IMR-90 (cell line): ENCODE results near the gene DAPL1. TPM values are rescaled to one million over a fixed set of nuclear protein-coding genes. Genes with fewer than 3 reads are reported as not detected.
A peak's percentile ranks its signal among the peaks of the same experiment; 100 is the strongest.

Source experiments
- ATAC-seq: fragments of 200-7000 bp; cut with Tn5 transposase; 2 replicates; pipeline ENCODE4 v1.9.1; 2020; ENCODE audit warnings: low read depth, mild to moderate bottlenecking, moderate library complexity
- BruUV-seq: library from RNA; stranded (reverse); fragments of 400-500 nt; replicated peaks from 2 replicates; lab custom pipeline; 2021; lab: Mats Ljungman, UMichigan
- CTCF ChIA-PET: fragments of 300-600 bp; formaldehyde crosslinking; extraction: SDS; loops from one replicate; lab custom pipeline; 2021; ENCODE audit warnings: antibody characterized with exemption; lab: Yijun Ruan, JAX
- POLR2A ChIA-PET: fragments of 300-600 bp; sonication (Branson Sonifier 250); formaldehyde crosslinking; loops from one replicate; lab custom pipeline; 2022; ENCODE audit warnings: antibody characterized with exemption; ENCODE audit not compliant: unreplicated experiment; lab: Charles Lee
- DNase-seq: peaks from one replicate; pipeline ENCODE4 v3.0.0; 2013
- H2AFZ ChIP-seq: replicated peaks from 2 replicates; pipeline ENCODE3; 2013; ENCODE audit warnings: low read length, mild to moderate bottlenecking; ENCODE audit not compliant: poor library complexity
- H2AK5ac ChIP-seq: 2 replicates; pipeline ENCODE4 v1.6.1; 2013; ENCODE audit warnings: low read depth, low read length, inconsistent platforms
- H2AK9ac ChIP-seq: replicated peaks from 2 replicates; pipeline ENCODE3; 2013; ENCODE audit warnings: mild to moderate bottlenecking, low read depth, low read length, moderate library complexity; ENCODE audit not compliant: poor library complexity
- H2BK120ac ChIP-seq: 2 replicates; pipeline ENCODE4 v1.6.1; 2013; ENCODE audit warnings: low read depth, low read length, inconsistent platforms
- H2BK15ac ChIP-seq: 3 replicates; pipeline ENCODE4 v1.6.1; 2013; ENCODE audit warnings: low read depth, low read length, inconsistent platforms
- H2BK20ac ChIP-seq: 2 replicates; pipeline ENCODE4 v1.6.1; 2013; ENCODE audit warnings: low read depth, mild to moderate bottlenecking, inconsistent platforms, low read length, moderate library complexity
- H2BK5ac ChIP-seq: 2 replicates; pipeline ENCODE4 v1.6.1; 2013; ENCODE audit warnings: mild to moderate bottlenecking, low read depth, low read length, inconsistent platforms; ENCODE audit not compliant: poor library complexity, severe bottlenecking
- H3K14ac ChIP-seq: replicated peaks from 2 replicates; pipeline ENCODE4 v1.6.1; 2013; ENCODE audit warnings: low read depth, low read length, inconsistent platforms
- H3K18ac ChIP-seq: 2 replicates; pipeline ENCODE4 v1.6.1; 2013; ENCODE audit warnings: low read depth, low read length, control low read depth
- H3K23ac ChIP-seq: 2 replicates; pipeline ENCODE4 v1.6.1; 2013; ENCODE audit warnings: low read depth, low read length, inconsistent platforms
- H3K27ac ChIP-seq: 2 replicates; pipeline ENCODE4 v1.5.1; 2013; ENCODE audit warnings: mild to moderate bottlenecking, control low read depth, low read length; ENCODE audit not compliant: insufficient read depth
- H3K27me3 ChIP-seq: 2 replicates; pipeline ENCODE4 v1.6.1; 2013; ENCODE audit warnings: low read length; ENCODE audit not compliant: control insufficient read depth, insufficient read depth
- H3K36me3 ChIP-seq: 2 replicates; pipeline ENCODE4 v1.6.1; 2013; ENCODE audit warnings: low read length, mixed read lengths; ENCODE audit not compliant: control insufficient read depth, insufficient read depth
- H3K4ac ChIP-seq: 2 replicates; pipeline ENCODE4 v1.6.1; 2013; ENCODE audit warnings: low read depth, low read length, inconsistent platforms
- H3K4me1 ChIP-seq: 2 replicates; pipeline ENCODE4 v1.6.1; 2013; ENCODE audit warnings: low read length, mixed read lengths; ENCODE audit not compliant: control insufficient read depth, insufficient read depth
- H3K4me2 ChIP-seq: 2 replicates; pipeline ENCODE4 v1.6.1; 2013; ENCODE audit warnings: low read depth, mild to moderate bottlenecking, control low read depth, low read length, moderate library complexity
- H3K4me3 ChIP-seq: 2 replicates; pipeline ENCODE4 v1.5.1; 2013; ENCODE audit warnings: low read depth, mild to moderate bottlenecking, control low read depth, low read length, moderate library complexity; ENCODE audit not compliant: insufficient read depth
- H3K56ac ChIP-seq: 2 replicates; pipeline ENCODE4 v1.6.1; 2013; ENCODE audit warnings: low read length, inconsistent platforms; ENCODE audit not compliant: insufficient read depth; ENCODE audit errors: extremely low read depth
- H3K79me1 ChIP-seq, 2 experiments: 2 replicates each; pipeline ENCODE4 v1.6.1; 2013; ENCODE audit warnings: low read length in 2 of 2, inconsistent platforms in 1 of 2, low read depth in 1 of 2
- H3K9ac ChIP-seq: 2 replicates; pipeline ENCODE4 v1.6.1; 2013; ENCODE audit warnings: low read depth, low read length, control low read depth
- H3K9me1 ChIP-seq: 2 replicates; pipeline ENCODE4 v1.6.1; 2013; ENCODE audit warnings: low read length, inconsistent platforms; ENCODE audit not compliant: insufficient read depth
- H3K9me3 ChIP-seq: 2 replicates; pipeline ENCODE4 v1.6.1; 2013; ENCODE audit warnings: low read length; ENCODE audit not compliant: control insufficient read depth, insufficient read depth
- H4K20me1 ChIP-seq: 2 replicates; pipeline ENCODE4 v1.6.1; 2013; ENCODE audit warnings: low read length, inconsistent platforms; ENCODE audit not compliant: insufficient read depth
- H4K5ac ChIP-seq: 2 replicates; pipeline ENCODE4 v1.6.1; 2013; ENCODE audit warnings: mild to moderate bottlenecking, low read depth, low read length, control low read depth
- H4K8ac ChIP-seq, 2 experiments: 2 replicates each; pipeline ENCODE4 v1.6.1; 2013; ENCODE audit warnings: low read depth in 2 of 2, low read length in 2 of 2, control low read depth in 1 of 2, inconsistent platforms in 1 of 2
- H4K91ac ChIP-seq: 2 replicates; pipeline ENCODE4 v1.6.1; 2013; ENCODE audit warnings: low read depth, low read length, inconsistent platforms; ENCODE audit not compliant: insufficient read depth
- BHLHE40 ChIP-seq: fragments of 150-350 bp; IDR thresholded peaks from 2 replicates; pipeline ENCODE4 v1.6.1; 2016; ENCODE audit warnings: mild to moderate bottlenecking, low read depth, low read length
- CEBPB ChIP-seq: IDR thresholded peaks from 2 replicates; pipeline ENCODE4 v1.6.1; 2012; ENCODE audit warnings: low read depth, low read length, improper control_type of control experiment
- CHD1 ChIP-seq: IDR thresholded peaks from 2 replicates; pipeline ENCODE4 v1.6.1; 2012; ENCODE audit warnings: low read depth, low read length, improper control_type of control experiment
- FOS ChIP-seq: fragments of 150-350 bp; IDR thresholded peaks from 2 replicates; pipeline ENCODE4 v1.6.1; 2016; ENCODE audit warnings: low read depth, low read length
- MAFK ChIP-seq: IDR thresholded peaks from 2 replicates; pipeline ENCODE4 v1.6.1; 2012; ENCODE audit warnings: low read depth, low read length, improper control_type of control experiment
- MAZ ChIP-seq: IDR thresholded peaks from 2 replicates; pipeline ENCODE4 v1.6.1; 2012; ENCODE audit warnings: low read depth, mild to moderate bottlenecking, low read length, improper control_type of control experiment, moderate library complexity, borderline replicate concordance
- MXI1 ChIP-seq: IDR thresholded peaks from 2 replicates; pipeline ENCODE4 v1.6.1; 2012; ENCODE audit warnings: low read depth, mild to moderate bottlenecking, low read length, moderate library complexity, borderline replicate concordance
- NFE2L2 ChIP-seq: fragments of 150-350 bp; IDR thresholded peaks from 2 replicates; pipeline ENCODE4 v1.6.1; 2016; ENCODE audit warnings: low read depth, mild to moderate bottlenecking, low read length
- POLR2A ChIP-seq: IDR thresholded peaks from 2 replicates; pipeline ENCODE4 v1.6.1; 2012; ENCODE audit warnings: mild to moderate bottlenecking, low read depth, low read length
- RAD21 ChIP-seq: IDR thresholded peaks from 2 replicates; pipeline ENCODE4 v1.6.1; 2012; ENCODE audit warnings: low read length, improper control_type of control experiment
- RCOR1 ChIP-seq: IDR thresholded peaks from 2 replicates; pipeline ENCODE4 v1.6.1; 2012; ENCODE audit warnings: mild to moderate bottlenecking, low read length, improper control_type of control experiment; ENCODE audit not compliant: insufficient replicate concordance
- RFX5 ChIP-seq: IDR thresholded peaks from 2 replicates; pipeline ENCODE4 v1.8.0; 2012; ENCODE audit warnings: low read depth, mild to moderate bottlenecking, low read length, moderate library complexity
- SMC3 ChIP-seq: fragments of 150-350 bp; IDR thresholded peaks from 2 replicates; pipeline ENCODE4 v1.6.1; 2016; ENCODE audit warnings: low read depth, mild to moderate bottlenecking, antibody characterized with exemption, low read length, moderate library complexity
- WGBS, 2 experiments: methylation state at CpG; one replicate each; pipeline versions ENCODE4 v1.1.5 to v1.1.7; 2013; ENCODE audit warnings: missing lambda C conversion rate in 2 of 2; ENCODE audit not compliant: insufficient read length in 1 of 2; ENCODE audit errors: extremely low coverage in 2 of 2; 5-methylcytosine and 5-hydroxymethylcytosine counted together
- dilution Hi-C: fragments of 300-500 bp; cut with HindIII; formaldehyde crosslinking; loops from one replicate; pipeline ENCODE4 v1.14.3; 2018; ENCODE audit warnings: low sequenced_read_pairs; ENCODE audit not compliant: unreplicated experiment
- in situ Hi-C: fragments of 300-500 bp; cut with MboI; formaldehyde crosslinking; loops from 3 replicates; pipeline ENCODE4 v1.14.3; 2019; ENCODE audit warnings: low sequenced_read_pairs, inconsistent platforms, mixed read lengths
- intact Hi-C: fragments of 100-400 bp; cut with micrococcal nuclease; formaldehyde crosslinking; loops from 2 replicates; pipeline ENCODE4 v1.10.0; 2022
- polyA plus RNA-seq, 3 experiments: library from polyadenylated mRNA; depleted of rRNA; stranded (reverse); fragments of >200 nt; gene quantifications; 2 replicates each; pipeline ENCODE4 v1.2.3, GENCODE V29; 2012; ENCODE audit warnings: low replicate concordance in 1 of 3
- total RNA-seq: library from RNA; depleted of rRNA; stranded (reverse); fragments of >200 nt; gene quantifications from 2 replicates; pipeline ENCODE4 v1.2.3, GENCODE V29; 2012
- TF ChIP-seq, protein P1 (sequence below): fragments of 150-350 bp; IDR thresholded peaks from 2 replicates; pipeline ENCODE4 v1.6.1; 2016; ENCODE audit warnings: low read depth, mild to moderate bottlenecking, low read length, moderate library complexity, borderline replicate concordance
- TF ChIP-seq, protein P2 (sequence below): fragments of 150-350 bp; IDR thresholded peaks from 2 replicates; pipeline ENCODE4 v1.6.1; 2017; ENCODE audit warnings: mild to moderate bottlenecking, antibody characterized with exemption, low read length, low read depth
- TF ChIP-seq, protein P3 (sequence below): conservative IDR thresholded peaks from 2 replicates; pipeline ENCODE4 v1.5.1; 2012; ENCODE audit warnings: mild to moderate bottlenecking, low read depth, low read length, improper control_type of control experiment

Gene DAPL1
- total and polyA plus RNA-seq, 2 of the 4 experiments (the other 2 are of a cell fraction): not detected

DNA sequence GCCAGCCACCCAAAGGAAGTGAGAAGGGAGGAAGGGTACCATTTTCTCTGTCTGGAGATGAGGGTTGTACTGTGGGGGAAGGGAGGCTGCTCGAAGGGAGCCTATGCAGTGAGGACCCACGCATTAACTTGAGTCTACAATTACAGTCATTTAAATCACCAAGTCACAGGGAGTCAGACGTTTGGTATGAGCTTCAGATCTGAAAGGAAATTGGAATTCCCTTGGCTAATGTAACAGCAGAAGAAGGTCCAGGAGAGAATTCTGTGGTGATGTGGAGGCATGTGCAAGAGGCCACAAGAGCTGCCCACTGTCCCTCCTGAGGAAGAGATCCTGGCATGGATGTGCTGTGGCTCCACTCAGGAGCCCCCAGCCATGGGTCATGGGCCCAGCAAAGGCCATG, 22.5 kb downstream of the DAPL1 start:
- H2BK20ac ChIP-seq: no peak overlapping the region
- H4K5ac ChIP-seq: no peak overlapping the region
- DNase-seq (peak; percentile 25), ATAC-seq (peak; percentile 29)
- in situ Hi-C loops: no loop called here
- no peaks in the 10 kb centered on the region for H3K36me3 ChIP-seq
- no peaks in the 10 kb centered on the region for H4K20me1 ChIP-seq
- no peaks in the 10 kb centered on the region for H3K9me1 ChIP-seq
- H2BK5ac ChIP-seq: no peak overlapping the region
- no peak overlapping the region for H2AK9ac ChIP-seq
- intact Hi-C loops: no loop called here
- no peak overlapping the region for H3K14ac ChIP-seq
- no peak overlapping the region for H3K23ac ChIP-seq
- BruUV-seq: no TSS peak
- CTCF ChIA-PET: no interaction called here
- POLR2A ChIA-PET: no interaction called here
- no peak overlapping the region for H3K56ac ChIP-seq
- no peak overlapping the region for H2BK15ac ChIP-seq
- no peak overlapping the region for H2AK5ac ChIP-seq
- H3K79me1 ChIP-seq: no peaks in the 10 kb centered on the region
- H2BK120ac ChIP-seq: no peak overlapping the region
- H3K9me3 ChIP-seq: no peaks in the 10 kb centered on the region
- H3K4me2 ChIP-seq: no peak overlapping the region
- H3K4ac ChIP-seq: no peak overlapping the region
- H3K27me3 ChIP-seq: peaks cover 14% of the 10 kb centered on the region
- no peaks in the 10 kb centered on the region for H3K4me1 ChIP-seq
- H3K4me3 ChIP-seq: no peak overlapping the region
- no CpG with 5 or more reads among the region's 3 CpGs for WGBS, 2 experiments
- dilution Hi-C loops: no loop called here
- no peak overlapping the region for H4K91ac ChIP-seq
- H3K9ac ChIP-seq: no peak overlapping the region
- TF ChIP-seq CHD1 (no peak), BHLHE40 (no peak), NFE2L2 (no peak), MAZ (no peak), RCOR1 (no peak), CEBPB (no peak), MXI1 (no peak), FOS (no peak), POLR2A (no peak), SMC3 (no peak), RFX5 (no peak), MAFK (no peak), RAD21 (no peak)
- TF ChIP-seq, protein P1, sequence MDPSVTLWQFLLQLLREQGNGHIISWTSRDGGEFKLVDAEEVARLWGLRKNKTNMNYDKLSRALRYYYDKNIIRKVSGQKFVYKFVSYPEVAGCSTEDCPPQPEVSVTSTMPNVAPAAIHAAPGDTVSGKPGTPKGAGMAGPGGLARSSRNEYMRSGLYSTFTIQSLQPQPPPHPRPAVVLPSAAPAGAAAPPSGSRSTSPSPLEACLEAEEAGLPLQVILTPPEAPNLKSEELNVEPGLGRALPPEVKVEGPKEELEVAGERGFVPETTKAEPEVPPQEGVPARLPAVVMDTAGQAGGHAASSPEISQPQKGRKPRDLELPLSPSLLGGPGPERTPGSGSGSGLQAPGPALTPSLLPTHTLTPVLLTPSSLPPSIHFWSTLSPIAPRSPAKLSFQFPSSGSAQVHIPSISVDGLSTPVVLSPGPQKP: no peak
- TF ChIP-seq, protein P2, sequence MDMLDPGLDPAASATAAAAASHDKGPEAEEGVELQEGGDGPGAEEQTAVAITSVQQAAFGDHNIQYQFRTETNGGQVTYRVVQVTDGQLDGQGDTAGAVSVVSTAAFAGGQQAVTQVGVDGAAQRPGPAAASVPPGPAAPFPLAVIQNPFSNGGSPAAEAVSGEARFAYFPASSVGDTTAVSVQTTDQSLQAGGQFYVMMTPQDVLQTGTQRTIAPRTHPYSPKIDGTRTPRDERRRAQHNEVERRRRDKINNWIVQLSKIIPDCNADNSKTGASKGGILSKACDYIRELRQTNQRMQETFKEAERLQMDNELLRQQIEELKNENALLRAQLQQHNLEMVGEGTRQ: no peak
- TF ChIP-seq, protein P3, sequence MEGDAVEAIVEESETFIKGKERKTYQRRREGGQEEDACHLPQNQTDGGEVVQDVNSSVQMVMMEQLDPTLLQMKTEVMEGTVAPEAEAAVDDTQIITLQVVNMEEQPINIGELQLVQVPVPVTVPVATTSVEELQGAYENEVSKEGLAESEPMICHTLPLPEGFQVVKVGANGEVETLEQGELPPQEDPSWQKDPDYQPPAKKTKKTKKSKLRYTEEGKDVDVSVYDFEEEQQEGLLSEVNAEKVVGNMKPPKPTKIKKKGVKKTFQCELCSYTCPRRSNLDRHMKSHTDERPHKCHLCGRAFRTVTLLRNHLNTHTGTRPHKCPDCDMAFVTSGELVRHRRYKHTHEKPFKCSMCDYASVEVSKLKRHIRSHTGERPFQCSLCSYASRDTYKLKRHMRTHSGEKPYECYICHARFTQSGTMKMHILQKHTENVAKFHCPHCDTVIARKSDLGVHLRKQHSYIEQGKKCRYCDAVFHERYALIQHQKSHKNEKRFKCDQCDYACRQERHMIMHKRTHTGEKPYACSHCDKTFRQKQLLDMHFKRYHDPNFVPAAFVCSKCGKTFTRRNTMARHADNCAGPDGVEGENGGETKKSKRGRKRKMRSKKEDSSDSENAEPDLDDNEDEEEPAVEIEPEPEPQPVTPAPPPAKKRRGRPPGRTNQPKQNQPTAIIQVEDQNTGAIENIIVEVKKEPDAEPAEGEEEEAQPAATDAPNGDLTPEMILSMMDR: no peak
- no peak overlapping the region for H2AFZ ChIP-seq
- no peak overlapping the region for H3K18ac ChIP-seq
- no peak overlapping the region for H3K27ac ChIP-seq
- H4K8ac ChIP-seq: no peak overlapping the region
